Activated CD4-positive, alpha-beta T cell treated with anti-CD3 and anti-CD28 coated beads for 48 hours (primary cell): ENCODE data around the gene COMT.
A peak's percentile ranks its signal among the peaks of the same experiment; 100 is the strongest.

ENCODE experiments used
- DNase-seq: peaks from one replicate; pipeline ENCODE4 v3.0.0-alpha.2; 2020

Gene COMT

DNA sequence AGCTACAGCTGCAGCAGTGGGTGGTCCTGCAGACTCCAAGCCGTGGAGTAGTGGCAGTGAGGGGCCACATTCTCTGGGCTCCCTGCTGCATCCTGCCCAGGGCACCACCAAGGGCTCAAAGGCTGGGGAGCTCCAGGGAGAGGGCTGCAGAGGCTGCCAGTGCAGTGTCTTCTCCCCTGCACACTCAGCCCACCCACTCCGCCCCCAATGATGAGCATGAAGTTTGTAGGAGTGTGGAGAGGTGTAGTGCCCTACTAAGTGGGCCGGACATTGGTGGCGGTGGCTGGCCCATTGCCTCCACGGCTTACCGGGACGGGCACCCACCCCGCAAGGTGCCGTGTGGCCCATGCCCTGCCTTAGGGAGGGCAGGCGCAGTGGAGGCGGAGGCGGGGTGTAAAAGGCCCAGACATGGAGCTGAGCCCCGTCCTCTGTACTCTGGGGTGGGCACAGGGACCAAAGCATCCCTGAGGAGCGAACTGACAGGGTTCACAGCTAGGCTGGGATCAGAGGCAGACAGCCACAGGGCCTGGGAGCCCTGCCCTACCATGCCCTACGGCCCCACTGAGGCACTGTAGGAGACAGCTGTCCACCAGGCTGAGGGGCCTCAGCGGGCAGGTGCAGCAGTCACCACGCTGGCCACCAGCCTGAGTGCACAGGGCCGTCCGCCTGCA lies 56.1 kb downstream of the COMT start:
- DNase-seq, result no peak

DNA sequence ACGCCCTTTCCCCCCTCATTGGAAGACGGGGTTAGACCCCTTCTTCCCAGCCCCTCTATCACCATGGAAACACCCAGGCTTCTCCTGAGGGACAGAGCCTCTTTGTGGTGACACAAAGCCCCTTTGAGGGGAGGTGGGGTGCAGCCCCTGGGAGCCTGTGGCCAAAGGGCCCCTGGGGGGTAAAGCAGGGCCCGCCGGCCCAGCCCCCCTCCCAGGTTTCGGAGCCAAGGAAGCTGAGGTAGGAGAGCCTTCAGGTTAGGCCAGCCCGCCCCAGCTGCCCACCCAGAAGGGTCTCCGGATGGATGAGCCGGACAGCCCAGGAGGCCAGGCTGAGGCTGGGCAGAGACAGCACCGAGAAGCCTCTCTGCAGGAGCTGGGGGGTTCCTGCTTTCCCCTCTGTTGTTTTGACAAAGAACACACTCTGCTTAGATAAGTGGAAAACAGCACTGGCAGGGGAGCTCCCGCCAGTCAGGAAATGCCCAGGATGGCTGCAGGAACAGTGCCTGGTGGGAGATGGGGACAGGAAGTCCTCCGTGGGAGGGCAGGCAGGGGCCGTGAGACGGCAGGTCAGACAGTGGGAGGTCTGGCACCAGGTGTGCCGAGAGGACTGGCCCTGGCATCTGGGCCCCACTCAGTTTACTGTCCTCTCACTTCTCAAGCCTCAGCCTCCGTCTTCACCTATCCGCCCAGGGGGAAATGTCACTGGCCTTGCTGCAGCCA lies 56.8 kb downstream of the COMT start:
- no peak for DNase-seq

DNA sequence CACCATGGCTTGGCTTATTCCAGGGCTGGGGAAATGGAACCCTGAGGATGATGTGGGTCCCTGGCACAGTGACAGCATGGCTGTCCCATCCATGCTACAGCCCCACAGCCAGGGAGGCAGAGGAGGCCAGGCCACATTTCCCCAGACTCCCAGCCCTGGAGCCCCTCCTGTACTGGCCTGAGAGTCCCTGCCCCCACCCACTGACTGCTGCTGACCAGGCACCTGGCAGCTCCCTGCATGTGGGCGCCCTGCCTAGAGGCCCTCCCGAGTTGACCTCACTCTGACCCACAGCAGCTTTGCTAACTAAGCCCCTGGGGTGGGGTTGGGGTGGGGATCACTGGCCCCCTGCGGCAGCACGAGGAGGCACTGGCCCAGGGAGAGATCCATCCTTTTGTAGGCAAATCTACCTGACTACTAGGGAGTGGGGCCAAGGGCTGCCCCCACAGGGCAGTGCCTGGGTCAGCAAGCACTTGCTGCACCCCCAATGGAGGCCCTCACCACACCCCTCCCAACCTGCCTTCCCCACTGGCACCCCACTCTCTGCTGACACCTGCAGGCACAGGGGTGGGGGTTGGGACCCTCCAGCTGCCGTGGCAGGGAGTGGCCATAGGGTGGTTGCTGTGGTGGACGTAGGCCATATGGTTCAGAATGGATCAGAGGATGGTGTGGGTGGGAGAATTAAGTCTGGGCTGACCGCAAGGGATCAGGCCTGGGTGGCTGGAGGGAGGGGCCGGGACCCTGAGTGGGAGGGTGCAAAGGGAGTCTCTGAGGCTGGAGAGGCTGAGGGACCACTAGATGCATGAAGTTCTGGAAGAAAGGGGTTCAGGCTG lies 57.6 kb downstream of the COMT start:
- no peak for DNase-seq

DNA sequence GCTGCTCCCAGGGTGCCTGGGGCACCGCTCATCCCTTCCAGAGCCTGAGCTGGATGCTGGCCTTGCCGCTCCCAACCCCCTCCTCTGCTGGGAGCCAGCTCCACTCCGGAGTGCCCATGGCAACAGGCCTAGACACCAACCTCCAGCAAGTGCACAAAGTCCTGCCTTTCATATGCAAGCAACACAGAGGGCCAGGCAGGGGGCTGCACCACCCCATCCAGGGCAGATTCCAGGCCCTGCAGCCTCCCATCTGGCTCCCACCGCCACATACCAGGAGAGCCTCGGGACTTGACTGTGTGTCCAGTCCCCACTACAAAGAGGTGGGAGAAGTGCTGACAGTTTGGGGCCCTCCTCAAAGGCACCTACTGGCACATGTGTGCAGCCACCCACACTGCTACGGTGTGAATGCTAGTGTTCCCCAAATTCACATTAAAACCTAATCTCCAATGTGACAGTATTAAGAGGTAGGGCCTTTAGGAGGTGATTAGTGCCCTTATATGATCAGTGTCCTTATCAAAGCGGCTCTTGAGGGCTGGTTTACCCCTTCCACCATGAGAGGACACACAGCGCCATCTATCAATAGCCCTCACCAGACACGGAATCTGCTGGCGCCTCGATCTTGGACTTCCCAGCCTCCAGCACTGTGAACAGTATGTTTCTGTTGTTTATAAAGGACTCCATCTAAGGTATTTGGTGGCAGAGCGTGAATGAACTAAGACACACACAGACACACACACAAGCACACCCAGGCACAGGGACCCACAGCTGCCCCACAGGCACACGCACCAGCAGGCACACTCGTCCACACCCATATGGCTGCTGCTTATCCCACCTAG lies 58.9 kb downstream of the COMT start:
- no peak for DNase-seq

DNA sequence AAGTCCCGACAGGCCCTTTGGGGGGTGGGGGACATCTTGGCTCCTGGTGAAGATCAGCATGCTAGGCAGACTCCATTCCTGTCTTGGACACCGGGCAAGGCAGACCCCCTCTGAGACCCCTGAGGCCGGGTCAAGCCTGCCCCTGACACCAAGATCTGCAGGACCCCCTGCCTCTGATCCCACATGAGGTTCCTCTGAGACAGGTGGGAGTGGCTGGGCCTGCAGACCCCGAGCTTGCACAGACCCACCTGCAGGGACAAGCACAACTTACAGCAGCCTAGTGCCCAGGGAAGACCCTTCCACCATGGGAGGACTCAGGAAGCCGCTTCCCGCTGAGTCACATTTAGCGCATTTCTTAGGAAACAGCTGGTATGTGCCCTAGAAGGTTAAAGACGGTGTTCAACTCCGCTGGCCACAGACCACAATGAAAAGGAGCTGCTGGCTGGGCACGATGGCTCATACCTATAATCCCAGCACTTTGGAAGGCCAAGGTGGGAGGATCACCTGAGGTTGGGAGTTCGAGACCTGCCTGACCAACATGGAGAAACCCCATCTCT lies 59.6 kb downstream of the COMT start:
- no peak for DNase-seq

DNA sequence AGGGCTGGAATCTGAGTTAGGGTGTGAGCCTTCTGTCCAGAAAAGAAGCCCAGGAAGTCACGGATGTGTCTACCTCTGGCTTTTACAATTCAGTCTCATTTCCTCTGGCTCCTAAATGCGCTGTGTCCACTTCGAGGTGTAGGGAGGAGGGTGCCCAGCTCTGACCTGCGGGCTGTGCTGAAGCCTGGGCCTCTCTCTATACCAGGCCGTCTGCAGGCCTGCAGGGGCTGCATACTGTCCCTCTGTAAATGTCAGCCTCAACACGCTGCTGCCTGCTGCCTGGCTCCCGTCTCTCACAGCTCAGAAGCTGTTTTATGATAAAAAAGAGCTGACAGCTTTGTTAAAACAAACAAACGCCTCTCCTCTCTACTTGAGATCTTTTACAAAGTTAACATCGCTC lies 60.6 kb downstream of the COMT start:
- no peak for DNase-seq

DNA sequence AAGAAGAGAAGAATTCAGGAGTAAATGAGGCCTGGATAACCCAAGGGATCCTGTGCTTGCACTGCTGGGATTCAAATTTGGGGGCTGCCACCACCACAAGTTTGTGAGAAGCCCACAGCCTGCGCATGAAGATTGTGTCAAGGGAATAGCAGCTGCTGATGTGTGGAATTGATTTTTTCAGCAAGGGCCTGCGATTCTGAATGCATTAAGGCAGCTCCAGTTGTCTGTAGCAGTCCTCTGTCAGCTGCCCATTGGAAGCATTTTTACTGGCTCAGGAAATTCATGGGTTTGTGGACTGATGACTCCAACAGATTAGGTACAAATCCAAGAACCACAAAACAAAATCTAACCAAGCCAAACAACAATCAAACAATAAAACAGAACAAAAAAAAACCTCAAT lies 61.1 kb downstream of the COMT start:
- DNase-seq, result no peak

DNA sequence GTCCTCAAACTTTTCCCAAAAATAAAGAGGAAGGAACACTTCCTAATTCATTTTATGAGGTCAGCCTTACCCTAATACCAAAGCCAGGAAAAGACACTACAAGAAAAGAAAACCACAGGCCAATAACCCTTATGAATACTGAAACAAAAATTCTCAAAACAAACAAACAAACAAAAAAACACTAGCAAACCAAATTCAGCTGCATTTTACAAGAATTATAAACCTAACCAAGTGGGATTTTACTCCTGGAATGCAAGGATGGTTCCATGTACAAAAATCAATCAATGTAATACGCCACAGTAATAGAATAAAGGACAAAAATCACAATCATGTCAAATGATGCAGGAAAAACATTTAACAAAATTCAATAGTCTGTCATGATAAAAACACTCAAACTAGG lies 61.7 kb downstream of the COMT start:
- DNase-seq, result no peak

DNA sequence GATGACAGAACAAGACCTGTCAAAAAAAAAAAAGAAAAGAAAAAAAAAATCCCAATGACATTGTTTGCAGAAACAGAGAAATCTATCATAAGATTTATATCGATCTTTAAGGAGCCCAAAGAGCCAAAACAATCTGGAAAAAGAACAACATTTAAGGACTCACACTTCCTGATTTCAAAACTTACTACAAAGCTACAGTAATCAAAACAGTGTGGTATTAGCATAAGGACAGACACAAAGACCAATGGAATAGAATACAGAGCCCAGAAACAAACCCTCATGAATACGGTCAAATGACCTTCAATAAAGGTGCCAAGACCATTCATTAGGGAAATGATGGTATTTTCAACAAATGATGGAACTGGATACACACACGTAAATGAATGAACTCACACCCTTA lies 62.9 kb downstream of the COMT start:
- no peak for DNase-seq

DNA sequence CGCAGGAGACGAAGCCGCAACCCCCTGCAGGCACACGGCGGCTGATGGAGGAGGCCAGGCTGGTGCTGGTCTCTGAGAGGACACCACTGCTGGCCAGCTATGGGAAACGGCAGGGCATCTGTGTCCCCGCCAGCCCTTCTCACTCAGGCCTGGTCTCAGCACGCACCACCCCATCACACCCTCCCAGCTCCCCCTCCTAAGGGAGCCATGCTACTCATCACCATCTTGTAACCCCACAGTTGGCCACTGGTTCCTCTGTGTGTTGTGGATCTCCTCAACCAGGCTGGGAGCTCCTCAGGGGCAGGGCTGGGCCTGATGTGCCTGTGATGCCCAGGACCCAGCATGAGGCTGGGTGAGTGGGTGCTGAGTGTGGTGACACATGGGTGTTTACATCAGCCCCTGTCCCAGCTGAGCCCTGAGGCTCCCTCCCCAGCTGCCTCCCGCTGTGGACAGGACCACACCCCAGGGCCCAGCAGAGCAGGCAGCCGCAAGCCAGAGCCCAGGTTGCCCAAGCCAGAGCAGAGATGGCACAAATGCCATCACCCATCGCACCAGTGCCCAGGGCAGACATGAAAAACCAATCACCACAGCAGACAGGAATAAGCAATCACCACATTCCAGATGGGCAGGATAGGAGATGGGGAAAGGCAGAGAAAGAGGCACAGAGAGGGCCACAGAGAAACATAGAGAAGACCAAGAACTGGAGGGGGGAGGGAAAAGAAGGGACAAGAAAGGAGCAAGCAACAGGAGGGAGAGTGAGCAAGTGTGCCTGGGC lies 66.8 kb downstream of the COMT start:
- no peak for DNase-seq

DNA sequence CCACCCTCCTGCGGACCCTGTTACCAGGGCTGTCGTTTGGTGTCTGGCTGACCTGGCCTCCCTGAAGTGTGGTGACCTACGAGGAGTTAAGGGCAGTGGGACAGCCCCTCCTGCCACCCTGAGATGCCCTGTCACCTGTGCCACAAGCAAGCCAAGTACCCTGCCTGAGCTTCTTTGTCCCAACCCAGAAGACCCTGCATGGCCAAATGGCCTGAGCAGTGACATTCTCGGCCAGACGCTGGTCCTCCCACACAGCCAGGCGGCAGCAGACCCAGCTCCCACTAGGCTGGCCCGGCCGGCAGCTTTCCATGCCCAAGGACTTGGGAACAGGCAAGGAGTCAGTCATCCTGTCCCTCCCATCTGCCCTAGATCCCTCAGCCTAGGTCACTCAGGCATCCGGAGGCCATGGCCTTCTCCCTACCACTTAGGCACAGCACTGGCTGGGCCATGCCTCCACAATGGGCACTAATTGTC lies 67.5 kb downstream of the COMT start:
- DNase-seq, result no peak

DNA sequence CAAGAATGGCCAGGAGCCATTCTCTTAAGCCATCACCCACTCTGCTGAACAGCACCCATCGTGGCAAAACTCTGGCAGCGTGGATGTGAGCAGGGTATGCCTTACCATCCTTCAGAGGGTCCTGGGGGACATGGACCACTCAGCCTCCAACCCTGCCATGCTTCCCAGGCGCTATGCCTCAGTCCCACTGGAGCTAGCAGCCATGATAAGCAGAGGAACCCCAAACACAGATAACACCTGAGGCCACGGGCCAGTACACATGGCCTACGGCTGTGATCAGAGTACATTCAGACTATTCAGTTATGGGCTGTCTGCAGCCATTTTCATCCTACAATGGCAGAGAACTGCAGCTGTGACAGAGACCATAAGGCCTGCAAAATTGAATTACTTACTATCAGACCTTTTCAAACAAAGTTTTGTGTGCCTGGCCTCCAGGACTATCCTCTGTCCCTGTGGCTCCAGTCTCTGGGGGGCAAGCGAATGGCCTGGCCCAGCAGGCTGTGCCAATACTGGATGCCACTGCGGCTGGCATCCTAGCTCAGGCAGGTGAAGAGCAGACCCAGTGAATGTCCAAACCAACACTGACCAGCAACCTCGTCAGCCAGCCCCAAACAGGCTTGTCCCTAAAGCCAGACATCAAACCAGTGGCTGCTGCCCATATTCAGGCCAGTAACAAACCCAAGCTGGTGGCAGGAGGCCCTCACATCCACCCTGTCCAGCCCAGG lies 68.2 kb downstream of the COMT start:
- DNase-seq, result no peak

DNA sequence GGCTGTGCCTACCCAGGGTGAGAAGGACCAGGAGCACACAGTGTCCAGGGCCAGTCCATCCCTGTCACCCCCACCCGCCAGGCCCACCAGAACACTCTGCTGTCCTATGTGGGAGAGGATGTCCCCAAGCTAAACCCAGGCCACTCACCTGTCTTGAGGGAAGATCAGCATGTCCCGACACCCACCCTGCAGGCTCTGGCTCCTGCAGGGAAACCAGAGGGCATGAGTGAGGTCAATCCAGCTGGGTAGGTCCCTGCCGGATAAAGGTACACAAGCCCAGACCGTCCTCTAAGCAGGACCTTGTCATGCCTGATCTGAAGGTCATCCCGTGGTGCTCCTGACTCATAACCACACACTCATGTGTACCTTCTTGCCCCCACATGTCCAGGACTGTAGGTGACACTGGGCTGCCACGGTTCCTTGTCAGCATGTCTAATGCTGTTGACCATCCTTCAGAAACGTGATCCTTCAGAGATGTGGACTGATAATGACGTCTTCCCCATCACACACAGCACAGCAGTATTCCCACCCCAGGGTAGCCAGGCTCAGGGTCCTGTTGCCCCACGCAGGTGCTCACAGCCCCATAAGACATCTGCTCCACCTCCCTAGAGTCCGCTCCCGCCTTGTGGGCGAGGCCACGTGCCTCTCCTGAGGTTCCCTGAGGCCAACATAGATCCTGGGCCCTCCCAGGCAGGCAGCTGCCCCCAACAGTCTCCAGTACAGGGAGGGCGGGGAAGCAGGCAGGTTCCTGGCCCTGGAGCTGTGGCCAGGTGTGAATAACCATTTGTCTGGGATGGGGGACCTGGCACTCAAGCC lies 68.9 kb downstream of the COMT start:
- no peak for DNase-seq

DNA sequence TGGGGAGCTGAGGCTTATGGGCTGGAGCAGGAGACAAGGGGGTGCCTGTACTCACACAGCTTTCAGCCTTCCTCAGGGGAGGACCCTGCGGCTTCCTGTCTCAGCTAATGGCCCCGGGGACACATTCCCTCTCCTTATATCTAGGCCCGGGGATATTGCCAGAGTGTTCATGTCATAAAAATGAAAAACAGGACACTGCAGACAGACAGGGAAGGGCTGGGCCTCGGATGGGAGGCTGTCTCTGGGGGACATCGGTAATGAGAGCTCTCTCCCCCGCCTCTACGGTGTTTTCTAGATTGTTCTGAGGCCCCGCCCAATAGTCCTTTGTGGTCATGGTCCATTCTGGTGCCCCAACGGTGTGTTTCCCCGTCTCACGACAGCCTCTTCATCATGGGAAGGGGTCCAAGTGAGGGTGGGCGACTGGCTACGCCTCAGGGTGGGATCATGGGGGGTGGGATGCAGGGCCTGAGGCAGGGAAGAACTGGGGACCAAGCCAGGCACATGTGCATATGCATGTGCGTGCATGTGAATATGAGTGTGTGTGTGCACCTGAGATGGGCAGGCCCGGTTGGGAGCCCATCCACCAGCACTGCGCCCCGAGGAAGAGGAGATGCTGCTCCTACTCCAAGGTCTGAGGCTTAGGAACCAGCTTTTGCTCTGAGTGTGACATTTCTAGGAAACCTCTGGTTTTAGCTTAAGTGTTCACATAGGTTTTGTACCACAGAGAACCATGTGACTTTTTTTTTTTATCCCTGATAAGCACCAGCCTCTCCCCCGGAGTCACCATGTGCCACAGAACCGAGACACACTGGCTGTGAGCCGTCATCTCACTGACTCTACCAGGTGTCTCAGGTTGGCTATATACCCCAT lies 69.8 kb downstream of the COMT start:
- DNase-seq, result no peak

DNA sequence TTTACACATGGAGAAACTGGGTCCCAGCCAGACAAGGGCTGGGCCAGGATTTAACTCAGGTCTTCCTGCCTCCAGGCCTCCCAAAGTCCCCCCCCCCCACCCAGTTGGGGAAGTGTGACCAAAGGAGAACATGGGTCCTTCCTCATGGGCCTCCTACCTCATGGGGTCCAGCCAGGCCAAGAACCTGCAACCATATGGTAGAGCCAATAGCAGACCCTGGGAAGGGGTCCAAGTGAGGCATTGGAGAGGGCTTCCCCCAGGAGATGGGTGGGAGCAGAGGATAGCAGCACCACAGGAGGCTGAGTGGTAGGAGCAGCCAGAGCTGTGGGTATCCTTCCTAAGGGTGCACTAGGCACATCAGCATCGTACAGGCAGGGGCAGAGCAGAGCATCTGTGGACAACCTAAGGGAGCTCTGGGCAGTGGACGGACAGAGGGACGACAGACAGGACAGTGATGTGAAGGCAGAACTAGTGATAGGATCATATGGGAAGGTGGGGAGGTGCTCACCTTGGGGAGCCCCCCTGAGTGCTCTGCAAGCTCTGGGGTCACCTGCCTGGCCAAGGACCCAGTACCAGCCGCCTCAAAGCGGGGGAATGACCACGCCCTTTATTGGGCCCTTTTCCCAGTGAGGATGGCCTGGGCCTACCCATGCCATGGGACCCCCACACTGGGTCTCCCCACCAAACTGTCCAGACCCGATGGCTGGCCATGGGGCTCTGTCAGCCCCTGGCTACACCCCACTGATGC lies 70.6 kb downstream of the COMT start:
- no peak for DNase-seq

DNA sequence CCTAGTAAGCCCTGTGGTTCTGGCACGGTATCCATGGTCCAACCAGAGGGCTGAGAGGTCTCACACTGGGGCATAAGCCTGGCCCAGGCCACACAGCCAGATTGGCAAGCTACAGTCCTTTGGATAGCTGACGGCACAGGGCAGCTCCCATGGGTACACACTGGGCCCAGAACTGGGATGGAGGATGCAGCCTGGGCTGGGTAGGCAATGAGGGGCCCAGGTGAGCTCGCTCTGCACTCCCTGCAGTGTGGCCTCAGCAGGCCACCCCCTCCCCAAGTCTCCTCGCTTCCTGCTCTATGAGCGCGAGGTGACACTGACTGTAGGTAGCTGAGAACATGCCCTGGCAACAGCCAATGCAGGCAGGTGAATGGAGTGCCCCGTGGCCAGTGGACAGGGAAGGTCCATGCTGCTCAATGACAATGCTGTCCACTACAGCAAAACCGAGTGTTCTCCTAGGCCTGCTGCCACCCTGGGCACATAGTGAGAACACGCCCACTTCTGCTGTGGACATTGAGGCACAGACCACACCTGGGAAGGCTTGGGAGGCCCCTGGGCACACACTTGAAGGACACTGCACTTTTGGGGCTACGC lies 71.3 kb downstream of the COMT start:
- no peak for DNase-seq

DNA sequence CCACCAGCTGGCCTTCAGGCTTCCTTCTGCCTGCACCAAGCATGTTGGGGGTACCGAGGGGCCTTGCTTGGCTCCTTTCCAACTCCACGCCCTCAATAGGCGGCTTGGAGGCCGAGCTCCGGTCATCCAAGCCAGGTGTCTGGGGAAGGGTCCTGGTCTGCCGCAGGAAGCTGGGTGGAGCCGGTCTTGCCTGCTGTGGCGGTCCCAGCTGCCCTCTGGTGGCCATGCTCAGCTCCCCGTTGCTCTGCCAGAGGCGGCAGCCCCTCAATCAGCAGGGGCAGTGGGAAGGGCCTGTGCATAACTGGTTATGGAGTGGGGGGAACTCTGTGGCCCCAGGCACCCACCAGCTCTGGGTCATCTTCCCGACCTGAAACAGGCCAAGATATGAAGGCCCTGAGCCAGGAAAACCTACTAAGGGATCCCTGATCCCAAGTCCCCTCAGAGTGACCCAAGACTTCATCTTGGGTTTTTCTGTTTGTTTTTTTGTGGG lies 71.9 kb downstream of the COMT start:
- DNase-seq, result peak; percentile 49
